ENCODE data around the gene LRTM2. TPM values are rescaled to one million over a fixed set of nuclear protein-coding genes. Genes with fewer than 3 reads are reported as not detected.

The LRTM2 gene
- total and polyA plus RNA-seq, 9 of the 15 experiments (the other 6 are each of a cell fraction or from before 2014, with no cell fraction given): 0.09 TPM; not detected in 8

DNA sequence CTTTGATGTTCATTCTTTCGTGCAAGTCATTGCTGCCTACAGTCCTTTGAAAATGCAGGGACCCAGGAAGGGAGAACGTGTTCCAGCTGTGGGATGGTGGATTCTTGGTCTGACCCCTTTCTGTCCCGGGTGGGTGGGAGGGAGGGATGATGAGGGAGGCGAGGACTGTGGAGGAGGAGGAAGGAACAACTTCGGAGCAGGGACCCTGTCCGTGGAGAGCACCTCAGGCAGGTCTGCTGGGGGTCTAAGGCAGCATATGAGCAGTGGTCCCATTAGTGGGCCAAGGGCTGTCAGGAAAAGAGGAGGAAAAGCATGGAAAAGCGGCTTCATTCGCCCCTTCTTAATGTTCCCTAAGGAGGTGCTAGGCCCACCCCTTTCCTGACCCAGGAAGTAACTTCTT, 62.0 kb downstream of the LRTM2 start (continued):
- TF ChIP-seq NONO (IDR thresholded peaks at IDR 0.05; ENCODE audit: low read depth in 2 of 2, low read length in 1 of 2): no peak
- no peak for TF ChIP-seq POLR2A (conservative IDR thresholded peaks at IDR 0.05)
- no peak for TF ChIP-seq NR2C2 (CRISPR knock-in tag; IDR thresholded peaks at IDR 0.05)
- no peak for TF ChIP-seq NR2C2 (tag; IDR thresholded peaks at IDR 0.05)
- TF ChIP-seq CTBP1 (IDR thresholded peaks at IDR 0.05; ENCODE audit: borderline replicate concordance): no peak

GRCh38 chr12:1882850-1883470, 62.6 kb downstream of the LRTM2 start:
- CTCF ChIA-PET (ENCODE audit: low intra/inter-chr PET ratio): no interaction called here
- peaks cover 0 to 38% of the 10 kb centered on the region in 2 experiments; a peak in 3 of 5 replicates for H3K27me3 ChIP-seq (ENCODE audit: control insufficient read depth in 2 of 2, insufficient read depth in 2 of 2, low read length in 2 of 2)
- no peak for ATAC-seq

More at GRCh38 chr12:1882850-1883470, 62.6 kb downstream of the LRTM2 start:
- POLR2A ChIA-PET: no interaction called here
- H4K20me1 ChIP-seq (replicated peaks; ENCODE audit: control insufficient read depth, insufficient read depth, low read length): no peaks in the 10 kb centered on the region
- in situ Hi-C loops (cut with MboI): no loop called here
- no peak overlapping the region for H3K4me2 ChIP-seq (ENCODE audit: insufficient read depth, low read length)
- 8% methylated on average over 17 of the region's 19 CpGs for WGBS (ENCODE audit: insufficient coverage, low coverage, missing lambda C conversion rate)
- no peaks in the 10 kb centered on the region for H3K9me3 ChIP-seq (replicated peaks; ENCODE audit: control insufficient read depth, insufficient read depth, low read depth, low read length)
- TF ChIP-seq BHLHE40 (IDR thresholded peaks at IDR 0.05; ENCODE audit: low read length): peak; percentile 25; the same call in 1 of the 2 replicates
- TF ChIP-seq KAT2B (IDR thresholded peaks at IDR 0.05; ENCODE audit: low read depth, low read length): no peak
- H2AFZ ChIP-seq (ENCODE audit: low read depth, low read length): no peak overlapping the region
- H3K27ac ChIP-seq (ENCODE audit: extremely low read depth, low read depth, low read length): no peak overlapping the region
- DNase-seq (ENCODE audit: extremely low read depth in 1 of 4, low spot score in 3 of 4) (no peak), FAIRE-seq (no peak)
- no peaks in the 10 kb centered on the region for H3K9me1 ChIP-seq (ENCODE audit: control insufficient read depth, insufficient read depth, low read length)
- BruUV-seq (replicated peaks): no TSS peak
- H3K4me3 ChIP-seq: no peak overlapping the region
- intact Hi-C loops (cut with micrococcal nuclease): no loop called here
- no peak overlapping the region; a peak in 1 of 4 replicates for H3K9ac ChIP-seq (ENCODE audit: insufficient read depth in 1 of 2, low read depth in 2 of 2, low read length in 2 of 2)
- no peaks in the 10 kb centered on the region for H3K36me3 ChIP-seq (ENCODE audit: control insufficient read depth, insufficient read depth, low read length)
- H3K79me2 ChIP-seq (ENCODE audit: control insufficient read depth, insufficient read depth, low read length): no peaks in the 10 kb centered on the region
- H3K4me1 ChIP-seq (replicated peaks in 1 of 2; ENCODE audit: control insufficient read depth in 2 of 2, insufficient read depth in 2 of 2, low read length in 2 of 2): peaks cover 8 to 12% of the 10 kb centered on the region in 2 experiments; a peak in 4 of 5 replicates

All from K562 (cell line).